ENCODE results near the gene CACNB1. TPM values are rescaled to one million over a fixed set of nuclear protein-coding genes. Genes with fewer than 3 reads are reported as not detected.

CACNB1 gene
- total RNA-seq, 2 donors from 2014 or later, result 3.4 to 17.8 TPM

- Histone ChIP-seq H3K36me3 (no peaks in the 10 kb centered on the region), H3K4me1 (replicated peaks) (no peaks in the 10 kb centered on the region), H3K27ac (no peak overlapping the region), H3K27me3 (replicated peaks; ENCODE audit: insufficient read depth) (no peaks in the 10 kb centered on the region), H3K9me3 (no peaks in the 10 kb centered on the region), H3K4me3 (no peak overlapping the region)
- no peak for DNase-seq (ENCODE audit: low spot score)
- 69% methylated on average over 8 of the region's 8 CpGs for WGBS
- intact Hi-C loops (cut with DNase I), result loop anchor here (5.0 kb wide), 1 partner anchor 36 kb away; no protein-coding TSS in a partner anchor
- TF ChIP-seq POLR2AphosphoS5 (IDR thresholded peaks at IDR 0.05) (no peak), POLR2A (IDR thresholded peaks at IDR 0.05) (no peak)
- TF ChIP-seq, protein P1, sequence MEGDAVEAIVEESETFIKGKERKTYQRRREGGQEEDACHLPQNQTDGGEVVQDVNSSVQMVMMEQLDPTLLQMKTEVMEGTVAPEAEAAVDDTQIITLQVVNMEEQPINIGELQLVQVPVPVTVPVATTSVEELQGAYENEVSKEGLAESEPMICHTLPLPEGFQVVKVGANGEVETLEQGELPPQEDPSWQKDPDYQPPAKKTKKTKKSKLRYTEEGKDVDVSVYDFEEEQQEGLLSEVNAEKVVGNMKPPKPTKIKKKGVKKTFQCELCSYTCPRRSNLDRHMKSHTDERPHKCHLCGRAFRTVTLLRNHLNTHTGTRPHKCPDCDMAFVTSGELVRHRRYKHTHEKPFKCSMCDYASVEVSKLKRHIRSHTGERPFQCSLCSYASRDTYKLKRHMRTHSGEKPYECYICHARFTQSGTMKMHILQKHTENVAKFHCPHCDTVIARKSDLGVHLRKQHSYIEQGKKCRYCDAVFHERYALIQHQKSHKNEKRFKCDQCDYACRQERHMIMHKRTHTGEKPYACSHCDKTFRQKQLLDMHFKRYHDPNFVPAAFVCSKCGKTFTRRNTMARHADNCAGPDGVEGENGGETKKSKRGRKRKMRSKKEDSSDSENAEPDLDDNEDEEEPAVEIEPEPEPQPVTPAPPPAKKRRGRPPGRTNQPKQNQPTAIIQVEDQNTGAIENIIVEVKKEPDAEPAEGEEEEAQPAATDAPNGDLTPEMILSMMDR (IDR thresholded peaks at IDR 0.05), result no peak
Observed at GRCh38 chr17:39243155-39243554, 45.7 kb upstream of the CACNB1 start.

- intact Hi-C loops (cut with DNase I), result loop anchor here (5.0 kb wide), 1 partner anchor 33 kb away; no protein-coding TSS in a partner anchor
- H3K27ac ChIP-seq, result no peak overlapping the region
- H3K27me3 ChIP-seq (replicated peaks; ENCODE audit: insufficient read depth), result no peaks in the 10 kb centered on the region
- H3K9me3 ChIP-seq, result no peaks in the 10 kb centered on the region
- H3K36me3 ChIP-seq, result no peaks in the 10 kb centered on the region
- no peaks in the 10 kb centered on the region for H3K4me1 ChIP-seq (replicated peaks)
- H3K4me3 ChIP-seq, result no peak overlapping the region
- no peak for DNase-seq (ENCODE audit: low spot score)
- TF ChIP-seq POLR2A (IDR thresholded peaks at IDR 0.05) (no peak), POLR2AphosphoS5 (IDR thresholded peaks at IDR 0.05) (no peak)
- TF ChIP-seq, protein P1 (IDR thresholded peaks at IDR 0.05), result no peak
- WGBS, result 83% methylated on average over 5 of the region's 5 CpGs
Observed at GRCh38 chr17:39240631-39241030, 43.2 kb upstream of the CACNB1 start.

GRCh38 chr17:39239640-39240314 is 42.3 kb upstream of the CACNB1 start:
- Histone ChIP-seq H3K4me3 (no peak overlapping the region), H3K9me3 (no peaks in the 10 kb centered on the region), H3K36me3 (no peaks in the 10 kb centered on the region), H3K4me1 (replicated peaks) (no peaks in the 10 kb centered on the region), H3K27ac (no peak overlapping the region), H3K27me3 (replicated peaks; ENCODE audit: insufficient read depth) (no peaks in the 10 kb centered on the region)
- TF ChIP-seq, protein P1 (IDR thresholded peaks at IDR 0.05), result peak in 3 of 4 experiments; percentile 32 to 54 (median 42)
- no peak for TF ChIP-seq POLR2AphosphoS5 (IDR thresholded peaks at IDR 0.05)
- intact Hi-C loops (cut with DNase I), result loop anchor here (5.0 kb wide), 1 partner anchor 32 kb away; no protein-coding TSS in a partner anchor
- DNase-seq (ENCODE audit: low spot score), result no peak
- 24% methylated on average over 16 of the region's 16 CpGs for WGBS

GRCh38 chr17:39238311-39238972 is 41.0 kb upstream of the CACNB1 start:
- H3K4me3 ChIP-seq, result no peak overlapping the region
- no peaks in the 10 kb centered on the region for H3K27me3 ChIP-seq (replicated peaks; ENCODE audit: insufficient read depth)
- intact Hi-C loops (cut with DNase I), result no loop called here
- 27% methylated on average over 15 of the region's 15 CpGs for WGBS
- peak; percentile 30 for DNase-seq (ENCODE audit: low spot score)
- no peak overlapping the region for H3K27ac ChIP-seq
- H3K9me3 ChIP-seq, result no peaks in the 10 kb centered on the region
- H3K4me1 ChIP-seq (replicated peaks), result no peaks in the 10 kb centered on the region
- TF ChIP-seq POLR2A (IDR thresholded peaks at IDR 0.05) (no peak), POLR2AphosphoS5 (IDR thresholded peaks at IDR 0.05) (no peak)
- TF ChIP-seq, protein P1 (IDR thresholded peaks at IDR 0.05), result no peak
- H3K36me3 ChIP-seq, result no peaks in the 10 kb centered on the region
